HG02678 (cell line): ENCODE measurements around the gene ATP9B.
"Not testable (repeated sequence)": the region's sequence is repeated elsewhere in the genome, so short reads cannot be mapped to it uniquely, and the experiment has no call there.

Experiments
- ATAC-seq: cut with Tn5 transposase; IDR thresholded peaks from one replicate; pipeline ENCODE4 v1.9.1; 2021; ENCODE audit warnings: mild to moderate bottlenecking, moderate library complexity; ENCODE audit not compliant: unreplicated experiment

ATP9B gene

DNA sequence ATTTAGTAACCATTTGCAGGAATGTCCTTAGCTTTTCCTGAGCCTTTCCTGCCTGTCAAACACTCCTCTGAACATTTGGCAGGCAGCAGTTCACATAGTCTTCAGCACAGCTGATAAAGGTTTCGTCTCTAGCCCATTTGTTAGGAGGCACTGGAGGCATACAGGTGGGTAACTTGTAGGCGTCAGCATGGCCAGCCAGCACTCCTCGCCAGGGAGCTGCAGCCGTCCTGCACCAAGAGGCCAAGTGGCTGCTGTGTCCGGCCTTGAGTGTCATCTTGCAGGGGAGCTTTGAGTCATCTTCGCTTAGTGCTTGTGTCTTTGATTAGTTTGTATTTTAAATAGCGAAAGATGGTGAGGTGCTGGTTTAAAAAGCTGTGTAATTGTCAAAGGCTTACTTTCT, 206.3 kb downstream of the ATP9B start:
- ATAC-seq: no peak

DNA sequence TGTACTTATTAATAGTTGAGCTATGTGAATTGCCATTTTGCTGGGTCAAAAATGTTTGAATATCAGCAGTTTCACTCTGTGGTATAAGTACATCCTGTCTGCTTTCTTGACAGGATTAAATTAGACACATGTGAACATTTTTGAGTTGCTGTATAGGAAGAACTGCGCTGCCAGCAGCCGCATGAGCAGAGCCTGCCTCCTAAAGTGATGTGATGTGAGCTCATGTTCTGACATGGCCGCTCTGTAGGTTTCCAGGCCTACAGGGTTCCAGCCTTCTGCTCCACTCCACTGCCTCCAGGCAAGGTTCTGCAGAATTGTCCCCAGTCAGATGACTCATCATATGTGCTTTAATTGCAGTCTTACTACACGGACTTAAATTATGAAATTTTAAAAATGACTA, 206.8 kb downstream of the ATP9B start:
- ATAC-seq: peak; percentile 67

DNA sequence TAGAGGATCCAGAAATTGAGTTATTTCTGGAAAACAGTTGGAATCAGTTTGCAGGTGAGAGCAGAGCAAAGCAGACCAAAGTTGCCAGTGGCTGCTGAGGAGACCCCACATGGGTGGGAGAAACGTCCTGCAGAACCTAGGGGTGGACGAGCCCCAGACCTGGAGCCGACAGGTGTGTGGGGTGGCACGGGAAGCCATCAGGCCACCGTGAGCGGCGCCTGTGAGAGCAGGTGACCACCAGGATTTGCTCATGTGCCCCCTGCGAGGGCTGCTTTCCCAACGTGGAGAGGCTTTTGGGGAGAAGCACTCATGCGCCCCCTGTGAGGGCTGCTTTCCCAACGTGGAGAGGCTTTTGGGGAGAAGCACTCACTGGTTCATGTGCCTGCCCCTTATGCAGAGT, 209.7 kb downstream of the ATP9B start:
- ATAC-seq: no peak

DNA sequence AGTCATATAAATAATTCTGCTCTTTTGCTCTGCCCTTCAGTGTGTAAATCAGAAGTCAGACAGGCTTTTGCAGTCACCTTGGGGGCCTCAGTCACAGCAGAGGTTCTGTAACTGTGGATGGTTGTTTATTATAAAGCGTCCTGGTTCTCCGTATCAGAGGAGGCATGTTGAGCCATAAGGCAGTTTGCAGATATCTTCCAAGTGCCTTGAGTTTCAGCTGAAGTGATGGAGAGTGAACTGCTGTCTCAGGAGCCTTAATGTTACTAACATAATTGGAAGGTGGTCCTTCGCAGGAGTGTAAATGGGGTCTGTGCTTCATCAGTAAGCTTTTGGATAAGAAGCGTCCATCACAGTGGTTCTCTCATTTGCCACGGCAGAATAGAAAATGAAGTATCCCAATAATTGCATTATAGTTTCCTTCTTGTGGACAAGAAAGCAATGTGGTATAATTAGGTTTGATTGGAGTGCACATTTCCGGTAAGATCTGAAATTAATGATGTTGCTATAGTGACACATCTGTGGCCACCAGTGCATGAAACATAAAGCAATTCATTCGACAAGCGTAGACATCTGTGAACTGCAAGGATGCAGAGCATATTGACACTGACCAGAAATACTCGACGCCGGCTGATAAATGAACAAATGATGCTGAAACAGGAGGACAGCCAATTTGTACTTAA, 214.1 kb downstream of the ATP9B start:
- ATAC-seq: no peak

DNA sequence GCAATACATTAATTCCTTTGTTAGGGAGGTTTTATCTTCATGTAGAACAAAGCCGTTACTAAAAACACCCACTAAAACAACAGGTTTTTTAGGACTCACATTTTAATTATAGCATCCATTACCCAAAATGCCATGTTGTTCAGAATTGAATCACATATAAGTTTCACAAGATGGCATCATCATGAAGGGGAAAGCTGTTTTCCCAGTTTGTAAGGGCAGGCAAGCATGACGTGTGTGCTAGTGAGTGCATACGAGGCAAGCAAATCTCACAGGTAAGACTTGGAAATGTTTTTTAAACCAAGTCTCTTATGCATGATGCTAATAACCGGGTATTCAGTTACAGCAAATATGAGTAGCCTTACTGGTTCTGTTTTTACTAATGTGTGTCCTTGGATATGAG, 214.7 kb downstream of the ATP9B start:
- no peak for ATAC-seq

DNA sequence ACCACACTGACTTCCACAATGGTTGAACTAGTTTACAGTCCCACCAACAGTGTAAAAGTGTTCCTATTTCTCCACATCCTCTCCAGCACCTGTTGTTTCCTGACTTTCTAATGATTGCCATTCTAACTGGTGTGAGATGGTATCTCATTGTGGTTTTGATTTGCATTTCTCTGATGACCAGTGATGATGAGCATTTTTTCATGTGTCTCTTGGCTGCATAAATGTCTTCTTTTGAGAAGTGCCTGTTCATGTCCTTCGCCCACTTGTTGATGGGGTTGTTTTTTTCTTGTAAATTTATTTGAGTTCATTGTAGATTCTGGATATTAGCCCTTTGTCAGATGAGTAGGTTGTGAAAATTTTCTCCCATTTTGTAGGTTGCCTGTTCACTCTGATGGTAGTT, 216.0 kb downstream of the ATP9B start:
- not testable (repeated sequence) for ATAC-seq

DNA sequence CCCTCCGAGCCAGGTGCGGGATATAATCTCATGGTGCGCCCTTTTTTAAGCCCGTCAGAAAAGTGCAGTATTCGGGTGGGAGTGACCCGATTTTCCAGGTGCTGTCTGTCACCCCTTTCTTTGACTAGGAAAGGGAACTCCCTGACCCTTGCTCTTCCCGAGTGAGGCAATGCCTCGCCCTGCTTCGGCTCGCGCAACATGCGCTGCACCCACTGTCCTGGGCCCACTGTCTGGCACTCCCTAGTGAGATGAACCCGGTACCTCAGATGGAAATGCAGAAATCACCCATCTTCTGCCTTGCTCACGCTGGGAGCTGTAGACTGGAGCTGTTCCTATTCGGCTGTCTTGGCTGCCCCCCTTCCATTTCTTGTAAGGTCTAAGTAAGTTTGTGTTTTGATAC, 221.2 kb downstream of the ATP9B start:
- not testable (repeated sequence) for ATAC-seq

DNA sequence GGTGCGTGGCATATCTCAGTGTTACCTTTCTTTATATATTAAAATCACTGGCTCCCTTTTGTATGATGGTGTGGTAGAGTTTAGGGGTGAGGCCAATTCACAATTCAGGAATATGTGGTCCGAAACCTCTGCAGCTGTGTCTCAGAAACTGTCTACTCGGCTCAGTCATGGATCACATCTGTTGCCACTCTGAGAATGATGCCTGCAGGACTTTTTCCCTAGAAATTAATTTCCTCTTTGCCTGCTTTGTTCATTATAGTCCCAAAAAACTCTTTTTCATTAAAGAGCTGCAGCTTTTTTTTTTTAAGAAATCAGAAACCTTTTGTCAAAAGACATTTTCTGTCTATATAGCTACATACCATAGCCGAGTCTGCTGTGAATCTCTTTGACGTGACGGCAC, 221.7 kb downstream of the ATP9B start:
- ATAC-seq: no peak

DNA sequence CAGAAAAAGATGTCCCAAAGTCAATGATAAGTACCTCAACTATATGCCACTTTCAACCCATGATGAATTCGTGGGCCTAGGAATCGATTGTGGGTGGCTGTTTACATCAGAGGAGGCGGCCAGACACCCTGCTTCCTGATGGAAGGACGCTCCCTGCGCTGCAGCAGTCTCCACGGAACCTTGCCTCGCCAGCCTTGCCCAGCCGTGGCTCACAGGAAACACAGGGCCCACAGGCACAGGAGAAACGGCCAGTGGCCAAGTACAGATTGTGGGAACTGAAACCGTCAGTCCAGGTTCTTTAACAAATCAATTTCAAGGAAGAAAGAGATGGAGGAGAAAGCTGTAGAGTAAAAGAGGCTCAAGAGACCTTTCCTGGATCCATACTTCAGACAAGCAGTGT, 225.0 kb downstream of the ATP9B start:
- ATAC-seq: no peak

DNA sequence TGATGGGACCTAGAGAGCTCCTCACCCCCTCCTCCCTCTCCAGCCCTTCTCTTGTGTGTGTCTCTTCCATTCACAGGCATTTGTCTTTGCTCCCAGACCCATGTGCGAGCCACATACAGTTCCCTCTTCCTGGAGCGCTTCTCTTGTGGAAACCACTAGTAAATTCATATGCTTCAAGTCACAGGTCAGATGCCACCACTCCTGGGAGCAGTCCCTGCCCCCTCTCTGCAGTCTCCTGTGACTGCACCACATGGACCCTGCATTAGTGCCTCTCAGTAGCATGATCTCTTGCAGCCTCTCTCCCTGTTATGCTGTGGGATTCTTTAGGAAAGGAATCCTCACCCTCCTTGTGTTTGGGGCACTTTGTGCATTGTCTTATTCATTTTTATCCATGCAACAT, 230.1 kb downstream of the ATP9B start:
- ATAC-seq: no peak

DNA sequence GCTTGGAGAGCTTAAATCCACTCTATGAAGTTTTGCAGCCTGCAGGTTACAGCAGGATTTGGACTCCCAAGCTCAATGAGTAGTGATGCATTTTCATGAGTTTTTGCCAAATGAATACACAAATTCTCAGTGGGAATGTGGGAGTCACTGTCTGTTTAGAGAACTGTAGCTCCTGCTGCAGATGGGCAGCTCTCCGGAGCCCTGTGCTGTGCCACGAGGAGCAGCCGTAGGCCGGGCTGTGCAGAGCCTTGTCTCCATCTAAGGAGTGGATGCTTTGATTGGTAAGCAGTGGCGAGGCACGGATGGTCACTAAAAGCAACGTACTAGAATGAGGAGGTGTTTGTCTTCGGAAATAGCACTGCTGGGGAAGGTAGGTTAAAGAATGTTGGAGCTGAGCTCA, 230.5 kb downstream of the ATP9B start:
- no peak for ATAC-seq

DNA sequence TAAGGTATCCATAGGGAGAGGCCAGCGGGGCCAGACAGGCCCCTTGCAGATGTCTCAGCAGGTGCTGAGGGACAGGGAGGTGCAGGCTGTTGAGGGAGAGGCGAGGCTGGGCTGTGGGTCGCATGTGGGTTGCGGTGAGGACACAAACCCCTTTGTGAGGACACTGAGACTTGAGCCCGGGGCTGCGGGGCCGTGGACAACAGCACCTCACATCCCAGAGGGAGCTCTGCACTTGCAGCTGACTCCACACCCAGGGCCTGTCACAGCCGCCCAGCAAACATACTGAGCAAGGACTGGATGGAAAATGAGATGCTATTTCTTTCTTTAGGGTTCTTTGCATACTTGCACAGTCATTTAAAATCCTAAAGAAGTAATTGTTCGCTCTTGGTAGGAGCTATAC, 231.2 kb downstream of the ATP9B start:
- no peak for ATAC-seq

DNA sequence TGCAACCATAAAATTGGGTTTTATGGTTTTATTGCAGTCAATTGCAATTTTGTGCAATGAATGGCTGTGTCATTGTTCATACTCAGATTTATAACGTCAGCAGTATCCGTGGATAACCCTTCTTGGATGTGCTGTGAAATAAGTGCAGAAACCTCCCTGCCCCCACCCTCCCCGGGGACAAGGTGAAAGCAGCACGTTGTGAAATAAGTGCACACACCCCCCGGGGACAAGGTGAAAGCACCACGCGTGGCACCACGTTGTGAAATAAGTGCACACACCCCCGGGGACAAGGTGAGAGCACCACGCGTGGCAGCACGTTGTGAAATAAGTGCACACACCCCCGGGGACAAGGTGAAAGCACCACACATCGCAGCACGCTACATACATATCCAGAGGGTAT, 232.9 kb downstream of the ATP9B start:
- no peak for ATAC-seq

DNA sequence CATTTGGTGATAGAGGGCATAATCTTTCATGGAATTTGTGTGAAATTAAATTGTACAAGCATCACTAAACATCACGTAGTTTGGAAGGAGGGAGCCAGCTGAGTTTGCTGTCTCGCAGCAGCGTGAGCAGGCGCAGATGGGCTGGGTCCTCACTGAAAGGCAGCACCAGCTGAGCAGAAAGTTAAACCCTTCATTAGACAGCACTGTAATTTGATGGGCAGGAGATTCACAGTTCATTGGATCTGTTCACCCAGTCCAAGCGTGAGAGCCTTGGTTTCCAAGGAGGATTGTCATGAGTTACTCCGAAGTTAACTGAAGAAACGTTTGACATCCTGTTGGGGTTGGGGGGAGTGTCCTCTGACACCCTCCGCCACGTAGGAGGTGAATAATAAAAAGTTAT, 236.7 kb downstream of the ATP9B start:
- ATAC-seq: no peak

DNA sequence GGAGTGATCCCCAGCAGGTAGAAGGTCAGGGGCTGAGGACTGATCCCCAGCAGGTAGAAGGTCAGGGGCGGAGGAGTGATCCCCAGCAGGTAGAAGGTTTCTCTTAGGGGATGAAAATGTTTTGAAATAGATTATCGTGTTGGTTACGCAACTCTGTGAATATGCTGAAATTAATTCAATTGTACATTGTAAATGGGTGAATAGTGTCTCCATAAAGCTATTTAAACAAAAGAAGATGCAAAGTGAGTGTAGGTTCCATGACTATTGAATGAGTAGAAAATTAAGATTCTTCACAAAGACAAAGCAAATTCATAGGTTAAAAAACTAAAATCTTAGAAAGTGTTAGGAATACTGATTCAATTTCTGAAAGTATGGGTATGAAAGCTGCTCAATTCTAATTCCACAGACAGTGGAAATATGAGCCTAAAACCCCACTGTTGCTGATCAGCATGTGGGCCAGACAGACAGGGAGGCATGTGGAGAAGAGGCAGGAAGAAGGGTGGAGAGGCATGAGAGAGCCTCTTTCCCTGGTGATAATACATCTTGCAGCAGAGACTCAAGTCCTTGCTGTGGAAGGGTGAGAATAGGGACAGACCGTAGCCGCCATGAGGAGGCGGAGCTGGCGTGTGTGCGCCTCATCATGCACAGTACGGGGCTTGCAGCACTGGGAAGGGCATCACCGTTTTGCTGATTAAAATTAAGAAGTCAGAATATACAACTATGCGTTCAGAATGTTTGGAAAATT, 240.6 kb downstream of the ATP9B start:
- no peak for ATAC-seq

DNA sequence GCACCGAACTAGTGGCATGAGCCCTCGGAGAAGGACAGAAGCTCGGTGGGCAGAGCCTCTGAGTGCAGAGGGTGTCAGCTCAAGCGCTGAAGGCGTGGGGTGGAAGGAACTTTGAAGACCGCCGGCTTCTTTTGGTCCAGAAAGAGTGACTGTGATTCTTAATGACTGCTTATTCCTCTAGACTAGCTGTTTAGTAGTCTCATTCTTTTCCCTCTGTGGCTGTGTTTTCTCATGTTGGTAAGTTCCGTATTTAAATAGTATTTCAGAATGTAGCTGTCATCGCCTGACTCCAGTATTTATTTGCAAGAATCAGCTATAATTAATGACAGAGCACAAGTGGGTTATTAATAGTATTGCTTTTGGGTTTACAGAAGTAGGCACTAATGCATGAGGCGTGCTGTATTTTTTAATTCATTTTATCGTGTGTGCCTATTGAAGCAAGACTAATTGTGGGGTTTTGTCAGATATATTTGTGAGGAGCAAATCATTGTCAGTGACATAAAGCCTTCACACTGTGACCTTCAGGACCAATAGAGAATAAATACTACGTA, 245.7 kb downstream of the ATP9B start:
- ATAC-seq: no peak

DNA sequence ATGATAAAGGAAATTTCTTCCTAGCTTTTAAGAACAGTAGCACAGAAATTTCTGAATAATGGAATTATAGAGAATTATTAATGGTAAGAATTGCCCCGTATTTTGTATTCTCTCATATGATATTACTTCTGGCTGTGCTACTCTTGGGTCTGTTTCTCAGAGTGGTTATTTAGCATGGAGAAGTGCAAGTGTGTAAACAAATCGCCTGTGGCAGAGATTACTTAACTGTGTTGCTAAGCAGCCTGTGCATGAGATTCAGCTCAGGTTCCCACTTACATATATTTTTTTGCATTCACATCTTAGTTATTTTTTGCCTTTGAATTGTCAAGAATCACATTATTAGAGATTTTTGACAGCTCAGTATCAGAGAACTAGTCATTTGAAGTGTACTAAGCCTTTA, 246.4 kb downstream of the ATP9B start:
- ATAC-seq: no peak

DNA sequence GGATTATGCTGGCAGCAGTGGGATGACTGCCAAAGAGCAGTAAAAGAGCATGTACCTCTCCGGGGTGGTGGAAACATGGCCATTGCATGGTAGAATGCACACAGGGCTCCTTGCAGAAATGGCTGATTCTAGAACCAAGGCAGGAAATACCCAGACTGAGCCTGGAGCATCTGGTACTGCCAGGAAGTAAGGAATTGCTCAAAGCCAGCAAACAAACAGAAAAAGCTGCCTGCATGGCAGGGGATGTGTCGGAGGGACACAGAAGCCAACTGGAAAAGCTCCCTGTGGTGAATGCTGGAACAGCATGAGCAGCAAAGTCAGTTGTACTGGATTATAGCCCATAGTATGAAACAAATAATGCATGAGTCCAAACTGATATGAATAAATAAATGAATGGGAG, 248.5 kb downstream of the ATP9B start:
- ATAC-seq: no peak

DNA sequence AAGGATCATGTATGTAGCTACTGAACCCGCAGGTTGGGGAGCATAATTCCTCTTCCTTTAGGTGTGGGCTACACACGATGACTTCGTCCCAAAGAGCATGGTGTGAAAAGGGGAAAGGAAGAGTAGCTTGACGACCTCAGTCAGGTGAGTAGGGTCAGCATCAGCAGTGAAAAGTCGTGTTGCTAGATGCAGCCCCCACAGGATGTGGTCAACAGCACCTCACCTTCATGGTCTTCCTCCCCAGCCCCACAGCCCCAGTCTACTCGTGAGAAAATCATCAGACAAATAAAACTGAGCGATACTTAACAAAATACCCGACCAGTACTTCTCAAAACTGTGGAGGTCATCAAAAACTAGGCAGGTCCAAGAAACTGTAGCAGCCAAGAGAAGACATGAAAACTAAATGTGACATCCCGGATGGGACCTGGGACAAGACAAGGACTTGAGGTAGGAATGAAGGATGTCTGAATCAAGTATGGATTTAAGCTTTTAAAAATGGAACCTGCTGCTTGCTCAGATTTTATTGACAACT, 249.0 kb downstream of the ATP9B start:
- no peak for ATAC-seq

DNA sequence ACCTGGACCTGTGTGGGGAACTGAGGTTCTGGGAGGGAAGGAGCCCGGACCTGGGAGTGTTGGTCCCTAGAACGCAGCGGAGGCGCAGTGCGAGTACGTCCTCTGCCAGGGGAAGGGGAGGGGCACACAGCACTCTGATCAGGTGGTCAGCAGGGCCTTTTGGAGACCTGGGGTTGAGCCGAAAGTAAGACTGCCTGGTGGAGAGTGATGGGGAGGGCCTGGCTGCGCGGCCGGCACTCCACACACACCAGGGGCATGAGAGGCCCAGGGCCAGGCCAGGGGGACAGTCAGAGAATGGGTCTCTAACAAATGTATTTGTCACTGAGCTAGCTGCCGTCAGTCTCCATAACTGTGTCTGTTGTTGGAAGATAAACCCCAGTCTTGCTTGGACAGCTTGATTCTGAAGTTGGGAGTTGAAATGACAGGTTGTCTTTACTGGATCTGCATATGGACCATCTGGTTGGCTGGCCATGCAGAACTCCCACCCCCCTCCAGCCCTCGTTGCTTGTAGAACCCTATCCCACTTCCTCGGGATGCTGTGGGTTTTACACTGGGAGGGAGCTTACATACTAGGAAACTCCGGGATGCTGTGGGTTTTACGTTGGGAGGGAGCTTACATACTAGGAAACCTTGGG, 251.1 kb downstream of the ATP9B start:
- no peak for ATAC-seq

DNA sequence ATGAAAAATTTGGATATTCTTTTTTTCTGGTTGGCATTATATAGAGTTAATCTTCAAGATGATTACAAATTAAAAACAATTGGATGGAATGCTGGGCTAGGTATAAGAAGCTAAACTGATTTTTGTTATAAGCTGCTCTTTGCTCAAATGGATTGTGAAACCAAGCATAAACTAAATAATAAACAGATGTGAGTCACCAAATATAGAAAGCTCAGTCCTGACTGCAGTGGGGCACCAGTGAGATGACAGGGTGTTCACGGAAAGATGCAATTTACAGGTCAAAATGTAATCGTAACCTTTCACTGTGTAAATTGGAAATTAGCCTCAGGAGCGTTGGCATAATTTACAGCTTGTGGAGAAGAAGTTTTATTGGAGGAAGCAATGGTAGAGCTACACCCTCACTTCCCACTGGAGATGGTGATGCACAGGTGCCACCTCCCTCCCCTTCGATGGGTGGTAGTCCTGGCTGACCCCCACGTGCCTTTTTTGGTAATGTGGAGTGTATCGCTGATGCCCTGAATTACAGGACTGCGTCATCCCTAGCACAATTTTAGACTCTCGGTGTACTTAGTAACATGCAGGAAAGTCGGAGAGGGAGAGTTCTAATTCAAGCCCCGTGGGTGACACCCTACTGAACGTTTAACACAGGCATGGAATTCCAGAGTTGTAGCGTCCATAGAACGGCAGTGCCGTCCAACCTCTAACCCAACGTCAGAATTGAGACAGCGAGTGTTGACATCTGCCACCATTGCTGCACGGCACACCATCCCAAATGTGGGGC, 252.6 kb downstream of the ATP9B start:
- ATAC-seq: no peak
